GM12878 (cell line): ENCODE results near the gene HS3ST6. TPM values are rescaled to one million over a fixed set of nuclear protein-coding genes. Genes with fewer than 3 reads are reported as not detected.
A peak's percentile ranks its signal among the peaks of the same experiment; 100 is the strongest.

Experiments
- ATF2 ChIP-seq: IDR thresholded peaks from 2 replicates; pipeline ENCODE4 v1.6.1; 2012; ENCODE audit warnings: low read length, inconsistent platforms
- CEBPZ ChIP-seq: fragments of 150-350 bp; IDR thresholded peaks from 2 replicates; pipeline ENCODE4 v1.6.1; 2016; ENCODE audit warnings: low read depth, low read length
- CHD1 ChIP-seq: IDR thresholded peaks from 2 replicates; pipeline ENCODE4 v1.6.1; 2012; ENCODE audit warnings: low read depth, low read length, improper control_type of control experiment
- DPF2 ChIP-seq: fragments of 450-650 bp; IDR thresholded peaks from 2 replicates; pipeline ENCODE4 v1.6.1; 2017; ENCODE audit warnings: mild to moderate bottlenecking
- EED ChIP-seq: sonication (generic); IDR thresholded peaks from 2 replicates; pipeline ENCODE4 v1.6.1; 2016; ENCODE audit warnings: antibody characterized with exemption, low read depth
- EP300 ChIP-seq, 2 experiments: fragments of 150-350 bp in 1 of 2; IDR thresholded peaks; 2 replicates each; pipeline ENCODE4 v1.6.1; 2011 to 2012; ENCODE audit warnings: low read depth in 2 of 2, low read length in 2 of 2, borderline replicate concordance in 1 of 2, improper control_type of control experiment in 1 of 2, inconsistent platforms in 1 of 2; ENCODE audit not compliant: control insufficient read depth in 1 of 2
- FOS ChIP-seq: IDR thresholded peaks from 3 replicates; pipeline ENCODE4 v1.6.1; 2011; ENCODE audit warnings: borderline replicate concordance; ENCODE audit not compliant: insufficient read length; ENCODE audit errors: extremely low read depth
- FOXM1 ChIP-seq: IDR thresholded peaks from 2 replicates; pipeline ENCODE4 v1.6.1; 2012; ENCODE audit warnings: low read depth, mild to moderate bottlenecking, inconsistent platforms, low read length, moderate library complexity
- HDGF ChIP-seq: fragments of 450-650 bp; IDR thresholded peaks from 2 replicates; pipeline ENCODE4 v1.6.1; 2016; ENCODE audit warnings: antibody characterized with exemption
- IKZF1 ChIP-seq: fragments of 450-650 bp; conservative IDR thresholded peaks from 2 replicates; pipeline ENCODE4 v1.6.1; 2017; ENCODE audit warnings: antibody characterized with exemption, mild to moderate bottlenecking
- JUNB ChIP-seq: IDR thresholded peaks from 2 replicates; pipeline ENCODE4 v1.6.1; 2016; ENCODE audit warnings: antibody characterized with exemption, mild to moderate bottlenecking
- KAT2A ChIP-seq: conservative IDR thresholded peaks from 2 replicates; pipeline ENCODE4 v1.6.1; 2011; ENCODE audit warnings: low read depth, low read length; ENCODE audit not compliant: control insufficient read depth
- MEF2B ChIP-seq: fragments of 450-650 bp; IDR thresholded peaks from 2 replicates; pipeline ENCODE4 v1.6.1; 2018; ENCODE audit warnings: mild to moderate bottlenecking, moderate library complexity; ENCODE audit not compliant: partially characterized antibody, poor library complexity, severe bottlenecking
- MYB ChIP-seq: fragments of 150-350 bp; IDR thresholded peaks from 2 replicates; pipeline ENCODE4 v1.6.1; 2014; ENCODE audit warnings: mild to moderate bottlenecking, low read depth, low read length, borderline replicate concordance
- NBN ChIP-seq: fragments of 450-650 bp; IDR thresholded peaks from 2 replicates; pipeline ENCODE4 v1.6.1; 2016
- NKRF ChIP-seq: fragments of 450-650 bp; conservative IDR thresholded peaks from 2 replicates; pipeline ENCODE4 v1.6.1; 2017; ENCODE audit warnings: mild to moderate bottlenecking, moderate library complexity
- NR2F1 ChIP-seq: fragments of 450-650 bp; conservative IDR thresholded peaks from 2 replicates; pipeline ENCODE4 v1.6.1; 2017; ENCODE audit warnings: mild to moderate bottlenecking
- PML ChIP-seq: IDR thresholded peaks from 2 replicates; pipeline ENCODE4 v1.6.1; 2012; ENCODE audit warnings: low read length, inconsistent platforms
- SREBF1 ChIP-seq: IDR thresholded peaks from 2 replicates; pipeline ENCODE4 v1.6.1; 2012; ENCODE audit warnings: mild to moderate bottlenecking, low read length
- TBL1XR1 ChIP-seq: IDR thresholded peaks from 2 replicates; pipeline ENCODE4 v1.6.1; 2012; ENCODE audit warnings: low read depth, low read length, improper control_type of control experiment
- TCF7 ChIP-seq: IDR thresholded peaks from 2 replicates; pipeline ENCODE4 v1.6.1; 2014; ENCODE audit warnings: antibody characterized with exemption, borderline replicate concordance
- ZBTB4 ChIP-seq: fragments of 450-650 bp; formaldehyde crosslinking; IDR thresholded peaks from 2 replicates; pipeline ENCODE4 v1.4.0; 2022; ENCODE audit warnings: mild to moderate bottlenecking, moderate library complexity
- ZNF24 ChIP-seq: fragments of 450-650 bp; IDR thresholded peaks from 2 replicates; pipeline ENCODE4 v1.6.1; 2017; ENCODE audit warnings: antibody characterized with exemption, mild to moderate bottlenecking
- ZNF274 ChIP-seq: IDR thresholded peaks from one replicate; pipeline ENCODE4 v1.8.0; 2011; ENCODE audit not compliant: insufficient read length, insufficient read depth
- polyA plus RNA-seq, 11 experiments: library from polyadenylated mRNA; depleted of rRNA in 4 of 11; unstranded in 6 of 11; stranded (reverse) in 5 of 11; fragments of >200 nt; fragmentation: Nextera tagmentation in 4 of 11; fragmentation: Illumina TruSeq in 1 of 11; extraction: Ambion mirVana in 4 of 11; extraction: Trizol in 1 of 11; gene quantifications; 1 replicate in 1 of 11; 2 replicates in 10 of 11; pipeline versions ENCODE4 v1.2.1 to v1.2.3, GENCODE V29; 2011 to 2016; ENCODE audit warnings: inconsistent platforms in 2 of 11, missing spikeins in 2 of 11, low read depth in 1 of 11
- total RNA-seq, 4 experiments: library from RNA; depleted of rRNA in 3 of 4; stranded (reverse); fragments of >200 nt in 3 of 4; fragmentation: Illumina TruSeq in 1 of 4; extraction: Trizol in 1 of 4; gene quantifications; 2 replicates each; pipeline versions ENCODE4 v1.2.1 to v1.2.3, GENCODE V29; 2013 to 2021

The HS3ST6 gene
- total and polyA plus RNA-seq, 10 of the 15 experiments (the other 5 are each of a cell fraction or from before 2014, with no cell fraction given): not detected

GRCh38 chr16:1876468-1876867 lies 41.7 kb downstream of the HS3ST6 start (continued):
- TF ChIP-seq EP300 (IDR thresholded peaks at IDR 0.05; ENCODE audit: borderline replicate concordance in 1 of 2, control insufficient read depth in 1 of 2, low read depth in 2 of 2, low read length in 2 of 2) (no peak), FOS (no peak), FOXM1 (no peak), KAT2A (no peak), IKZF1 (no peak; the same call in 1 of the 2 replicates), CEBPZ (no peak), TCF7 (no peak), MYB (no peak), JUNB (no peak), DPF2 (no peak), CHD1 (no peak), EED (0 out of 2 replicates have a peak, but pooled peaks have one; percentile 15), ATF2 (no peak), PML (no peak), NR2F1 (no peak), HDGF (no peak), ZNF24 (no peak), ZBTB4 (CRISPR knock-in tag) (no peak), NBN (no peak), NKRF (no peak), SREBF1 (no peak), ZNF274 (no peak), MEF2B (peak; percentile 17), TBL1XR1 (no peak)
